Bronchial epithelial cell (primary cell): Measurements from ENCODE around the gene FBXW4. TPM values are rescaled to one million over a fixed set of nuclear protein-coding genes. Genes with fewer than 3 reads are reported as not detected.

Experiments used
- DNase-seq: peaks from one replicate; pipeline ENCODE4 v3.0.0-alpha.2; 2010; ENCODE audit warnings: low read depth
- FAIRE-seq: peaks from 2 replicates; lab custom pipeline; 2011; peaks lifted over from hg19 to GRCh38; lab: Jason Lieb, UNC
- H3K27me3 ChIP-seq: 2 replicates; pipeline ENCODE4 v1.5.1; 2011; ENCODE audit warnings: low read length; ENCODE audit not compliant: control insufficient read depth, insufficient read depth
- H3K36me3 ChIP-seq: 2 replicates; pipeline ENCODE4 v1.5.1; 2011; ENCODE audit warnings: low read length; ENCODE audit not compliant: control insufficient read depth, insufficient read depth
- H3K4me3 ChIP-seq: 2 replicates; pipeline ENCODE4 v1.5.1; 2011; ENCODE audit warnings: mild to moderate bottlenecking, low read depth, low read length, control low read depth
- total RNA-seq: library from RNA; depleted of rRNA; stranded (reverse); fragments of >200 nt; gene quantifications from 2 replicates; pipeline ENCODE4 v1.2.1, GENCODE V29; 2014
- TF ChIP-seq, protein P1 (sequence below): IDR thresholded peaks from 2 replicates; pipeline ENCODE4 v1.5.1; 2011; ENCODE audit warnings: mild to moderate bottlenecking, moderate library complexity, low read length, control low read depth, inconsistent platforms; ENCODE audit not compliant: insufficient read depth, severe bottlenecking

FBXW4 gene
- total RNA-seq, 1 donor from 2014 or later, result 49.5 TPM

DNA sequence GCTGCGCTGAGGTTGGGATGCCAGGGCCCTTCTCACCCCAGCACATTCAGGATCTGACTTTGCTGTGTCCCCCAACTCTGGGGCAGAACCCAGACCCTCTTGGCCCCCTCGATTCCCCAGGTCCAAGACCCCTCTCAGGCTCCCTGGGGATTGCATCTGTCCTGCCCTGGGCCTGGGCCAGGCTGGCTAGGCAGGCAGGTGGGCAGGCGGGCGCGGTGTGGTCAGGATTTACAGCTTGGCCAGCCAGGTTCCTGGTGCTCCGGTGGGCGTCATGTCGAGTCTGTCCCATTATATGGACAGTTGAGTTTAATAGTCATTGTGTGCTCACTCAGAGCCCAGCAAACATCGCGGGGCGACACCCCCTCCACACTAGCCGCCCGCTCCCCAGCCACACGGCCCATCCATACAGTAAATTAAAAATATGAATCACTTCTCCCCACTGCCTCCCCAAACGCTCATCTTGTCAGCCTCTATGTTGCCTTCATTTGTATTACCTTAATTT, 130.4 kb downstream of the FBXW4 start:
- no peak overlapping the region for H3K4me3 ChIP-seq
- FAIRE-seq, result no peak
- no peak for DNase-seq
- H3K36me3 ChIP-seq, result no peaks in the 10 kb centered on the region
- H3K27me3 ChIP-seq, result peaks cover 23% of the 10 kb centered on the region
- TF ChIP-seq, protein P1, sequence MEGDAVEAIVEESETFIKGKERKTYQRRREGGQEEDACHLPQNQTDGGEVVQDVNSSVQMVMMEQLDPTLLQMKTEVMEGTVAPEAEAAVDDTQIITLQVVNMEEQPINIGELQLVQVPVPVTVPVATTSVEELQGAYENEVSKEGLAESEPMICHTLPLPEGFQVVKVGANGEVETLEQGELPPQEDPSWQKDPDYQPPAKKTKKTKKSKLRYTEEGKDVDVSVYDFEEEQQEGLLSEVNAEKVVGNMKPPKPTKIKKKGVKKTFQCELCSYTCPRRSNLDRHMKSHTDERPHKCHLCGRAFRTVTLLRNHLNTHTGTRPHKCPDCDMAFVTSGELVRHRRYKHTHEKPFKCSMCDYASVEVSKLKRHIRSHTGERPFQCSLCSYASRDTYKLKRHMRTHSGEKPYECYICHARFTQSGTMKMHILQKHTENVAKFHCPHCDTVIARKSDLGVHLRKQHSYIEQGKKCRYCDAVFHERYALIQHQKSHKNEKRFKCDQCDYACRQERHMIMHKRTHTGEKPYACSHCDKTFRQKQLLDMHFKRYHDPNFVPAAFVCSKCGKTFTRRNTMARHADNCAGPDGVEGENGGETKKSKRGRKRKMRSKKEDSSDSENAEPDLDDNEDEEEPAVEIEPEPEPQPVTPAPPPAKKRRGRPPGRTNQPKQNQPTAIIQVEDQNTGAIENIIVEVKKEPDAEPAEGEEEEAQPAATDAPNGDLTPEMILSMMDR, result no peak

DNA sequence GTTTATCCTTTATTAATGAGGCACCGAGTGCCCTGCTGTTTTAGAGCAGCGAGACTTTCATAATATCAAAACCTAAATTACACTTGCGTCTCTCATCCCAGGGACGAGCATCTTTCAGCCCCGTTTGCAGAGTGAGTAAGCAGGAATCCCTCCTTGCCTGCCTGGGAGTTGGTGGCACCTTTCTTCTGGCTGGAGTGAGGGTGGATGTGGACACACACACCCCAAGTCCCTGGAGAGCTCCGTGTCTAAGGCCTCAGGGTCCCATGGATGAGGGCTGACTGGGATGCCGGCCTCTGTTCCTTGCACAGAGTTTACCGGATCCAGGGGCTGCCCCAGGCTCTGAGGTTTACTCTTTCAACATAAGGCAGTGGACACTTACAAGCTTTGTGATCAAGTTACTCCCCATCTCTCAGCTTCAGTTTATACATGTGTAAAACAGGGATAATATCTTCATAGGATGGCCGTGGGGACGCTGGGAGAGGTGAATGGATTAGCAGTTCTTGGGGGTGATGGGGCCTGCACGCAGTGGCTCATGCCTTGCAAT, 131.4 kb downstream of the FBXW4 start:
- Histone ChIP-seq H3K36me3 (no peaks in the 10 kb centered on the region), H3K4me3 (no peak overlapping the region), H3K27me3 (peaks cover 21% of the 10 kb centered on the region)
- DNase-seq (no peak), FAIRE-seq (no peak)
- TF ChIP-seq, protein P1, result no peak

DNA sequence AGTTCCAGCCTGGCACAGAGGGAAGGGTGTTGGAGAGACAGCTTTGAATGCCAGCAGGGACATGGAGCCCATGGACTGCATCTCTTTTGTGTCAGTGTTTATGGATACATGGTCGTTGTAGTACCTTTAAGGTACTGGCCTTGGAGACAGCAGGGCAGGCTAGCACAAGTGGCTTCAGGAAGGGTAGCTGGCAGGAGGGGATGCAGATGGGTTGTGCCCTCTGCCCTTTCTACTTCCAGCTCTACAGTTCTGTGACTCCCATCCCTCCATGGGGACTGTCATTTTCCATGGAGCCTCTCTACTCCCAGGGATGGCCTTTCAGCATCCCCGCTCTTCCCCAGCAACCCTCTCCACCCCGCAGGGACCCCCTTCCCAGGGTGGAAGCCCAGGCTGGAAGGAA, 132.0 kb downstream of the FBXW4 start:
- Histone ChIP-seq H3K36me3 (no peaks in the 10 kb centered on the region), H3K4me3 (no peak overlapping the region), H3K27me3 (peaks cover 21% of the 10 kb centered on the region)
- DNase-seq (no peak), FAIRE-seq (no peak)
- TF ChIP-seq, protein P1, result no peak

DNA sequence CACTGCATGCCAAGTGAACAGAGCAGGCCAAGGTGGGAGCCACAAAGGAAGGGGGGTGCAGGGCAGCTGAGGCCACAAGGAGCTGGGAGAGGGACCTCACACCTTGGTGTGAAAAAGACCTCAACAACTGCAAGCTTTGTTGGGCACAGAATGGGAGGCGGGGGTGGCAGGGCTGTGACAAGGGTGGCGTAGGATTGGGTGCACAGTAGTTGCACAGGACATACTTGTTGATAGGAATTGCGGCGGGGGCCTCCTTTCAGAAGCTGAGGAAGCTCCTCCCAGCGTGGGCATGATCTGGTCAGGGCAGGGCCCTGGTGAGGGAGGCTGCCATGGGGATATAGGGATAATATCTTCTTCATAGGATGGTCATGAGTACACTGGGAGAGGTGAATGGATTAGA, 132.7 kb downstream of the FBXW4 start:
- DNase-seq (no peak), FAIRE-seq (no peak)
- H3K4me3 ChIP-seq, result no peak overlapping the region
- H3K27me3 ChIP-seq, result peaks cover 18% of the 10 kb centered on the region
- TF ChIP-seq, protein P1, result no peak
- no peaks in the 10 kb centered on the region for H3K36me3 ChIP-seq

DNA sequence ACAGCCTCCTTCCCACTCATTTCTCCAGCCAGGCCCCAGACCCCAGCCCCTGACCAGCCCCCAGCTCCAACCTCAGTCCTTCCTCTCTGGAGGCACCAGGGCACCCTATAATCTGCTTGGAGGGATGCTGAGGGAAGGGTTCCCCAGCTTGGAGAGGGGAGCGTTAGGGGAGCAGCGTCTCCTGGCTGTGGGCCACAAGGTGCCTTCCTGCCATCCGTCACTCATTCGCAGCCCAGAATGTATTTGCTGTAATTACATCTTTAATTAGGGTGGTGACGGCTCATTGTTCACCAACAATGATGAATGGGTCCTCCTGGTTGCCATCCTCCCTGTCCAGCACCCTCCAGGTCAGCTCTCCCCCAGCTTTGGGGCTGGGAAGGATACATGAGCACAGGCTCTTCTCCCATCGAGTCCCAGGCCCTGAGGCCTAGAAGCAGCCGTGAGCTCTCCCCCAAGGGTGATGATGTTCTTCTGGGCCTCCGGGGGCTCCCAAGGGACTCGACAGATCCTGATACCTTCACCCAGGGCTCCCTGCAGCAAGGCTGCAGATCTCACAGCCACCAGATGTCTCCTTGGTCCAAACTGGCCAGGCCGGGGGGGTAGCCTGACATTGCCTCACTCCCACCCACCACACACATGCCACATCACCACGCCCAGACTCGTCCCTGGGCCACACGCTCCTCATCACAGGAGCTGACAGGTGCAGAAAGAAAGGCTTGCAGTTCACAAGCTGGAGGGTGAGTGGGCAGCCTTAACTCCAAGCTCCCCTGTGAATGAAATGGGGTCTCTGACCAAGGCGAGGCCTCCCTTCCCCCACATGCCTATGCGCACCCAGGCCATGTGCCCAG, 133.7 kb downstream of the FBXW4 start:
- DNase-seq (no peak), FAIRE-seq (no peak)
- Histone ChIP-seq H3K27me3 (peaks cover 12% of the 10 kb centered on the region), H3K4me3 (no peak overlapping the region), H3K36me3 (no peaks in the 10 kb centered on the region)
- TF ChIP-seq, protein P1, result no peak

Other genes with a start within 250 kb of the FBXW4 start
- 8.6 and 8.7 TPM in 2 replicates for gene POLL, start 106.9 kb downstream of the FBXW4 start, total RNA-seq
- 27.7 and 38.2 TPM in 2 replicates for gene DPCD, start 106.8 kb downstream of the FBXW4 start, total RNA-seq
- 0.26 and 0.38 TPM in 2 replicates for gene FGF8, start 80.9 kb upstream of the FBXW4 start, total RNA-seq
- 128 and 158 TPM in 2 replicates for gene NPM3, start 88.3 kb upstream of the FBXW4 start, total RNA-seq
- 96.4 and 176 TPM in 2 replicates for gene OGA, start 123.3 kb upstream of the FBXW4 start, total RNA-seq
- 0.51 TPM in 1 of 2 replicates, not detected in the other for gene KCNIP2, start 148.6 kb upstream of the FBXW4 start, total RNA-seq